ENCODE results near the gene ROR1. TPM values are rescaled to one million over a fixed set of nuclear protein-coding genes. Genes with fewer than 3 reads are reported as not detected.

The ROR1 gene
- total RNA-seq, 1 experiment from 2014 or later, result 56.3 TPM

- no peak overlapping the region for H3K27ac Mint-ChIP-seq
- CTCF ChIA-PET, result no interaction called here
These were observed 120.2 kb downstream of the ROR1 start for GRCh38 chr1:63893976-63894375.

GRCh38 chr1:63894627-63895265 is 120.9 kb downstream of the ROR1 start:
- ChIA-PET POLR2A (no interaction called here), CTCF (no interaction called here)
- Mint-ChIP-seq H3K4me3 (no peak overlapping the region), H3K36me3 (0 out of 2 replicates have a peak, but pooled peaks cover 3% of the 10 kb centered on the region), H3K27ac (no peak overlapping the region), H3K27me3 (ENCODE audit: low read depth) (no peaks in the 10 kb centered on the region), H3K9me3 (peaks cover 3% of the 10 kb centered on the region), H3K4me1 (peaks cover 64% of the 10 kb centered on the region)
- DNase-seq (ENCODE audit: low spot score) (no peak), ATAC-seq (no peak)
- TF ChIP-seq ZNF671 (CRISPR knock-in tag; IDR thresholded peaks at IDR 0.05) (no peak), HMGA2 (CRISPR knock-in tag; IDR thresholded peaks at IDR 0.05) (no peak), ATF2 (CRISPR knock-in tag; IDR thresholded peaks at IDR 0.05; ENCODE audit: borderline replicate concordance, low read depth) (no peak), IRF1 (CRISPR knock-in tag; IDR thresholded peaks at IDR 0.05) (no peak)

More at GRCh38 chr1:63893976-63894375, 120.2 kb downstream of the ROR1 start:
- H3K4me3 Mint-ChIP-seq, result no peak overlapping the region
- 0 out of 2 replicates have a peak, but pooled peaks cover 3% of the 10 kb centered on the region for H3K36me3 Mint-ChIP-seq
- H3K4me1 Mint-ChIP-seq, result peaks cover 64% of the 10 kb centered on the region
- peaks cover 3% of the 10 kb centered on the region for H3K9me3 Mint-ChIP-seq
- DNase-seq (ENCODE audit: low spot score), result no peak
- POLR2A ChIA-PET, result no interaction called here
- no peaks in the 10 kb centered on the region for H3K27me3 Mint-ChIP-seq (ENCODE audit: low read depth)
- no peak for TF ChIP-seq ATF2 (CRISPR knock-in tag; IDR thresholded peaks at IDR 0.05; ENCODE audit: borderline replicate concordance, low read depth)
- no peak for TF ChIP-seq TEAD1 (CRISPR knock-in tag; IDR thresholded peaks at IDR 0.05)
- TF ChIP-seq NR1H2 (CRISPR knock-in tag; IDR thresholded peaks at IDR 0.05), result no peak
- no peak for TF ChIP-seq FOXK1 (CRISPR knock-in tag; IDR thresholded peaks at IDR 0.05)
- no peak for TF ChIP-seq CDX4 (CRISPR knock-in tag; IDR thresholded peaks at IDR 0.05; ENCODE audit: borderline replicate concordance)
- TF ChIP-seq MXD4 (CRISPR knock-in tag; IDR thresholded peaks at IDR 0.05; ENCODE audit: borderline replicate concordance), result no peak
- no peak for TF ChIP-seq TEAD4 (CRISPR knock-in tag; IDR thresholded peaks at IDR 0.05)
- no peak for TF ChIP-seq ZSCAN18 (CRISPR knock-in tag; IDR thresholded peaks at IDR 0.05)
- no peak for TF ChIP-seq ZNF121 (CRISPR knock-in tag; IDR thresholded peaks at IDR 0.05)
- TF ChIP-seq FOXJ3 (CRISPR knock-in tag; IDR thresholded peaks at IDR 0.05; ENCODE audit: borderline replicate concordance), result no peak
- no peak for TF ChIP-seq ZBTB43 (CRISPR knock-in tag; IDR thresholded peaks at IDR 0.05)
- no peak for TF ChIP-seq RELA (CRISPR knock-in tag; IDR thresholded peaks at IDR 0.05; ENCODE audit: borderline replicate concordance)
- TF ChIP-seq ESRRA (CRISPR knock-in tag; IDR thresholded peaks at IDR 0.05; ENCODE audit: borderline replicate concordance), result no peak
- no peak for TF ChIP-seq RORB (CRISPR knock-in tag; IDR thresholded peaks at IDR 0.05)
- TF ChIP-seq OVOL2 (CRISPR knock-in tag; IDR thresholded peaks at IDR 0.05; ENCODE audit: borderline replicate concordance), result no peak
- TF ChIP-seq JAZF1 (CRISPR knock-in tag; IDR thresholded peaks at IDR 0.05), result no peak
- ATAC-seq, result no peak
